ENCODE measurements around the gene SDHAF2.

GRCh38 chr11:61472282-61472681 is 42.4 kb downstream of the SDHAF2 start:
- no peak for TF ChIP-seq CTCF (IDR thresholded peaks at IDR 0.05)
- no peak for TF ChIP-seq POLR2A (IDR thresholded peaks at IDR 0.05)
